Measurements from ENCODE around the gene CSNK1G1. TPM values are rescaled to one million over a fixed set of nuclear protein-coding genes. Genes with fewer than 3 reads are reported as not detected.

CSNK1G1 gene
- total RNA-seq, 1 experiment from 2014 or later = 19.6 TPM

- intact Hi-C loops (cut with micrococcal nuclease; ENCODE audit: unreplicated experiment) = loop anchor here (1.0 kb wide), 2 partner anchors 31 to 224 kb away; partner anchors contain the start of genes CSNK1G1 and PPIB
- BruUV-seq (replicated peaks) = no TSS peak
- Histone ChIP-seq H3K9me2 (ENCODE audit: insufficient read depth) (no peaks in the 10 kb centered on the region), H3K4me1 (replicated peaks; ENCODE audit: insufficient read depth) (no peaks in the 10 kb centered on the region), H3K36me3 (ENCODE audit: low read depth) (no peaks in the 10 kb centered on the region), H3K27me3 (ENCODE audit: insufficient read depth, low read depth) (no peaks in the 10 kb centered on the region), H3K9me3 (ENCODE audit: insufficient read depth, low read depth) (no peaks in the 10 kb centered on the region), H3K4me3 (peak within 1 kb of the TSS; percentile 95), H3K27ac (peak within 1 kb of the TSS; percentile 74), H2AFZ (peak within 1 kb of the TSS; percentile 98), H4K20me1 (ENCODE audit: insufficient read depth) (no peaks in the 10 kb centered on the region), H3F3A (ENCODE audit: insufficient read depth, low read depth) (no peaks in the 10 kb centered on the region), H3K79me2 (ENCODE audit: low read depth) (peaks cover 15% of the 10 kb centered on the region), H3K4me2 (peak within 1 kb of the TSS; percentile 74)
- DNase-seq = peak; percentile 89 to 94
- POLR2A ChIA-PET (ENCODE audit: unreplicated experiment) = interaction anchor here (0.5 to 1.1 kb wide), 7 partner anchors 9 to 822 kb away, joined by 3 to 13 read pairs (median 4); no protein-coding TSS in a partner anchor
- no peak for TF ChIP-seq CTCF (conservative IDR thresholded peaks at IDR 0.05)
- no peak for TF ChIP-seq EZH2 (IDR thresholded peaks at IDR 0.05; ENCODE audit: low read depth)
- CTCF ChIA-PET = interaction anchor here (0.6 kb wide), 1 partner anchor 11 kb away, joined by 11 read pairs; no protein-coding TSS in a partner anchor
Observed at GRCh38 chr15:64387562-64388168, 31.7 kb upstream of the CSNK1G1 start, which contains the start of gene TRIP4. TSS of gene TRIP4 (plus strand) at chr15:64387836. CDS start at chr15:64387864, 28 bp downstream.

- Histone ChIP-seq H3K4me1 (replicated peaks; ENCODE audit: insufficient read depth) (no peaks in the 10 kb centered on the region), H3K79me2 (ENCODE audit: low read depth) (peaks cover 15% of the 10 kb centered on the region), H3K9me2 (ENCODE audit: insufficient read depth) (no peaks in the 10 kb centered on the region), H3K9me3 (ENCODE audit: insufficient read depth, low read depth) (no peaks in the 10 kb centered on the region), H4K20me1 (ENCODE audit: insufficient read depth) (no peaks in the 10 kb centered on the region), H3K27me3 (ENCODE audit: insufficient read depth, low read depth) (no peaks in the 10 kb centered on the region), H3K27ac (no peak overlapping the region), H2AFZ (no peak overlapping the region), H3K36me3 (ENCODE audit: low read depth) (no peaks in the 10 kb centered on the region), H3F3A (ENCODE audit: insufficient read depth, low read depth) (no peaks in the 10 kb centered on the region), H3K4me3 (no peak overlapping the region), H3K4me2 (no peak overlapping the region)
- intact Hi-C loops (cut with micrococcal nuclease; ENCODE audit: unreplicated experiment) = no loop called here
- ChIA-PET POLR2A (ENCODE audit: unreplicated experiment) (no interaction called here), CTCF (no interaction called here)
- no peak for DNase-seq
- no TSS peak for BruUV-seq (replicated peaks)
- TF ChIP-seq EZH2 (IDR thresholded peaks at IDR 0.05; ENCODE audit: low read depth) (no peak), CTCF (conservative IDR thresholded peaks at IDR 0.05) (no peak)
Observed at GRCh38 chr15:64386291-64386690, 30.3 kb upstream of the CSNK1G1 start.

GRCh38 chr15:64383760-64384159 is 27.8 kb upstream of the CSNK1G1 start:
- no peak overlapping the region for H2AFZ ChIP-seq
- H3K36me3 ChIP-seq (ENCODE audit: low read depth) = no peaks in the 10 kb centered on the region
- no peaks in the 10 kb centered on the region for H3K9me3 ChIP-seq (ENCODE audit: insufficient read depth, low read depth)
- no peak overlapping the region for H3K27ac ChIP-seq
- H3K4me3 ChIP-seq = no peak overlapping the region
- 0 out of 2 replicates have a peak, but pooled peaks cover 6% of the 10 kb centered on the region for H3K4me1 ChIP-seq (replicated peaks; ENCODE audit: insufficient read depth)
- no peaks in the 10 kb centered on the region for H4K20me1 ChIP-seq (ENCODE audit: insufficient read depth)
- intact Hi-C loops (cut with micrococcal nuclease; ENCODE audit: unreplicated experiment) = no loop called here
- no peaks in the 10 kb centered on the region for H3K9me2 ChIP-seq (ENCODE audit: insufficient read depth)
- H3K4me2 ChIP-seq = no peak overlapping the region
- no peaks in the 10 kb centered on the region for H3F3A ChIP-seq (ENCODE audit: insufficient read depth, low read depth)
- no peak for DNase-seq
- POLR2A ChIA-PET (ENCODE audit: unreplicated experiment) = no interaction called here
- BruUV-seq (replicated peaks) = no TSS peak
- CTCF ChIA-PET = no interaction called here
- peaks cover 18% of the 10 kb centered on the region for H3K79me2 ChIP-seq (ENCODE audit: low read depth)
- H3K27me3 ChIP-seq (ENCODE audit: insufficient read depth, low read depth) = no peaks in the 10 kb centered on the region
- TF ChIP-seq CTCF (conservative IDR thresholded peaks at IDR 0.05) (no peak), EZH2 (IDR thresholded peaks at IDR 0.05; ENCODE audit: low read depth) (no peak)
